PC-9 (cell line): ENCODE data around the gene RBM24. TPM values are rescaled to one million over a fixed set of nuclear protein-coding genes. Genes with fewer than 3 reads are reported as not detected.

Source experiments
- BruUV-seq: library from RNA; stranded (reverse); fragments of 400-500 nt; replicated peaks from 2 replicates; lab custom pipeline; 2021; lab: Mats Ljungman, UMichigan
- CTCF ChIA-PET: fragments of 300-600 bp; sonication (Branson Sonifier 250); formaldehyde crosslinking; loops from one replicate; lab custom pipeline; 2022; ENCODE audit warnings: antibody characterized with exemption; lab: Charles Lee
- POLR2A ChIA-PET: fragments of 300-600 bp; sonication (Branson Sonifier 250); formaldehyde crosslinking; loops from one replicate; lab custom pipeline; 2022; ENCODE audit warnings: antibody characterized with exemption; ENCODE audit not compliant: unreplicated experiment; lab: Charles Lee
- DNase-seq, 2 experiments: peaks; one replicate each; pipeline versions ENCODE4 v3.0.0 to v3.0.0-alpha.2; 2015 to 2022; ENCODE audit warnings: mixed read lengths in 1 of 2
- H2AFZ ChIP-seq: fragments of 200-600 bp; sonication (generic); 2 replicates; pipeline ENCODE4 v1.8.1; 2017; ENCODE audit warnings: antibody characterized with exemption
- H3F3A ChIP-seq: fragments of 200-600 bp; sonication (generic); 2 replicates; pipeline ENCODE4 v1.8.1; 2017; ENCODE audit warnings: antibody characterized with exemption, mild to moderate bottlenecking, low read depth; ENCODE audit not compliant: insufficient read depth
- H3K27ac ChIP-seq: fragments of 200-600 bp; sonication (generic); 2 replicates; pipeline ENCODE4 v1.6.1; 2016; ENCODE audit warnings: mixed run types
- H3K27me3 ChIP-seq: fragments of 200-600 bp; sonication (generic); 2 replicates; pipeline ENCODE4 v1.6.1; 2016; ENCODE audit warnings: low read depth, mixed run types; ENCODE audit not compliant: insufficient read depth
- H3K36me3 ChIP-seq: fragments of 200-600 bp; sonication (generic); 2 replicates; pipeline ENCODE4 v1.6.1; 2016; ENCODE audit warnings: low read depth, mixed run types
- H3K4me1 ChIP-seq: fragments of 200-600 bp; sonication (generic); replicated peaks from 2 replicates; pipeline ENCODE4 v1.6.1; 2016; ENCODE audit warnings: mixed run types; ENCODE audit not compliant: insufficient read depth
- H3K4me2 ChIP-seq: fragments of 200-600 bp; sonication (generic); 2 replicates; pipeline ENCODE4 v1.6.1; 2017; ENCODE audit warnings: mixed run types
- H3K4me3 ChIP-seq: fragments of 200-600 bp; sonication (generic); 2 replicates; pipeline ENCODE4 v1.6.1; 2016; ENCODE audit warnings: mixed run types
- H3K79me2 ChIP-seq: fragments of 200-600 bp; sonication (generic); 2 replicates; pipeline ENCODE4 v1.6.1; 2017; ENCODE audit warnings: low read depth, mixed run types
- H3K9me2 ChIP-seq: fragments of 200-600 bp; sonication (generic); 2 replicates; pipeline ENCODE4 v1.8.1; 2017; ENCODE audit warnings: mild to moderate bottlenecking; ENCODE audit not compliant: insufficient read depth
- H3K9me3 ChIP-seq: fragments of 200-600 bp; sonication (generic); 2 replicates; pipeline ENCODE4 v1.8.1; 2016; ENCODE audit warnings: low read depth; ENCODE audit not compliant: insufficient read depth
- H4K20me1 ChIP-seq: fragments of 200-600 bp; sonication (generic); 2 replicates; pipeline ENCODE4 v1.8.1; 2017; ENCODE audit not compliant: insufficient read depth
- EZH2 ChIP-seq: fragments of 200-600 bp; sonication (generic); IDR thresholded peaks from 2 replicates; pipeline ENCODE4 v1.8.0; 2017; ENCODE audit warnings: antibody characterized with exemption, low read depth
- intact Hi-C: fragments of 100-400 bp; cut with micrococcal nuclease; formaldehyde crosslinking; loops from one replicate; pipeline ENCODE4 v1.10.0; 2022; ENCODE audit not compliant: unreplicated experiment
- total RNA-seq: library from RNA; stranded (reverse); gene quantifications from 2 replicates; pipeline ENCODE4 v1.2.3, GENCODE V29; 2021
- TF ChIP-seq, protein P1 (sequence below): fragments of 200-600 bp; sonication (generic); conservative IDR thresholded peaks from 2 replicates; pipeline ENCODE4 v1.6.1; 2017; ENCODE audit warnings: mixed run types, antibody characterized with exemption, mild to moderate bottlenecking, moderate library complexity

Gene RBM24
- total RNA-seq, 1 experiment from 2014 or later: 0.72 TPM

DNA sequence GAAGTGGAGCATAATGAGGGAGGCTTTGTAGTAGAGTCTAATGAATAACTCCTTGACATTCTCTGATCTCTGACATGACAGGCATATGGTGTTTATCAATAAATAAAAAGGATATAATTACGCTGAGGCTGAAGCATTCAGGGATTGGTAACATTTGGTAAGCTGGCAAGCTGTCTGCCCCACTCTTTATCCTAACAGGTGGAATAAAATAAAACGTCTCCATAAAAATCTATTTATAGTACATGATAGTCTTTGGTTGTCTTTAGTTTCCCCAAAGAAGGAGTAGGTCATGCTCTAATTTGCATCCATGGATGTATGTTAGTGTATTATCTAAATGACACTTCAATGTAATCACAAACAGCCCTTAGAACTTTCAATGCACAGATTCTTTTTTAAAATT, 30.9 kb upstream of the RBM24 start:
- H3K4me2 ChIP-seq: no peak overlapping the region
- no peaks in the 10 kb centered on the region for H3K36me3 ChIP-seq
- no peak overlapping the region for H3K4me3 ChIP-seq
- BruUV-seq: no TSS peak
- H3K9me3 ChIP-seq: no peaks in the 10 kb centered on the region
- intact Hi-C loops: no loop called here
- H3K27ac ChIP-seq: no peak overlapping the region
- ChIA-PET CTCF (no interaction called here), POLR2A (no interaction called here)
- H3K79me2 ChIP-seq: no peaks in the 10 kb centered on the region
- no peaks in the 10 kb centered on the region for H3F3A ChIP-seq
- no peak for TF ChIP-seq EZH2
- TF ChIP-seq, protein P1, sequence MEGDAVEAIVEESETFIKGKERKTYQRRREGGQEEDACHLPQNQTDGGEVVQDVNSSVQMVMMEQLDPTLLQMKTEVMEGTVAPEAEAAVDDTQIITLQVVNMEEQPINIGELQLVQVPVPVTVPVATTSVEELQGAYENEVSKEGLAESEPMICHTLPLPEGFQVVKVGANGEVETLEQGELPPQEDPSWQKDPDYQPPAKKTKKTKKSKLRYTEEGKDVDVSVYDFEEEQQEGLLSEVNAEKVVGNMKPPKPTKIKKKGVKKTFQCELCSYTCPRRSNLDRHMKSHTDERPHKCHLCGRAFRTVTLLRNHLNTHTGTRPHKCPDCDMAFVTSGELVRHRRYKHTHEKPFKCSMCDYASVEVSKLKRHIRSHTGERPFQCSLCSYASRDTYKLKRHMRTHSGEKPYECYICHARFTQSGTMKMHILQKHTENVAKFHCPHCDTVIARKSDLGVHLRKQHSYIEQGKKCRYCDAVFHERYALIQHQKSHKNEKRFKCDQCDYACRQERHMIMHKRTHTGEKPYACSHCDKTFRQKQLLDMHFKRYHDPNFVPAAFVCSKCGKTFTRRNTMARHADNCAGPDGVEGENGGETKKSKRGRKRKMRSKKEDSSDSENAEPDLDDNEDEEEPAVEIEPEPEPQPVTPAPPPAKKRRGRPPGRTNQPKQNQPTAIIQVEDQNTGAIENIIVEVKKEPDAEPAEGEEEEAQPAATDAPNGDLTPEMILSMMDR: no peak
- no peak overlapping the region for H2AFZ ChIP-seq
- H4K20me1 ChIP-seq: no peaks in the 10 kb centered on the region
- no peaks in the 10 kb centered on the region for H3K27me3 ChIP-seq
- no peaks in the 10 kb centered on the region for H3K4me1 ChIP-seq
- H3K9me2 ChIP-seq: no peaks in the 10 kb centered on the region
- DNase-seq: no peak

DNA sequence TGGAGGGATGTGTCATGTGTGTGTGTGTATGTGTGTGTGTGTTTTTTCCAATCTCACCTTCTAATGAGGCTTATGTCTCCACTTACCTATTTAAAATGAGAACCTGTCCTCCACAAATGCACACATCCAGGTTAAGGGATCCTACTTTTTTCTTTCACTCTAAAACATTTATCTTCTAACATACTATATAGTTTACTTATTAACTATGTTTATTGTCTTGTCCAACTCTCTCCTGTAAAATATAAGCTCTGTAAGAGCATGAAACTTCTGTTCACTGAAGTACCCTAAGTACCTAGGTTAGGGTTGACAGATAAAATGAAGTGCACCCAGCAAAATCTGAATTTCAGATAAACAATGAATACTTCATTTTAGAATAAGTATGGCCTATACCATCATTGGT, 29.2 kb upstream of the RBM24 start:
- H3K27ac ChIP-seq: no peak overlapping the region
- DNase-seq: no peak
- H3K27me3 ChIP-seq: no peaks in the 10 kb centered on the region
- no peaks in the 10 kb centered on the region for H3K4me1 ChIP-seq
- H3K79me2 ChIP-seq: no peaks in the 10 kb centered on the region
- H2AFZ ChIP-seq: no peak overlapping the region
- H3K4me2 ChIP-seq: no peak overlapping the region
- intact Hi-C loops: no loop called here
- no peaks in the 10 kb centered on the region for H3F3A ChIP-seq
- H3K4me3 ChIP-seq: no peak overlapping the region
- no peaks in the 10 kb centered on the region for H3K9me3 ChIP-seq
- no peaks in the 10 kb centered on the region for H3K9me2 ChIP-seq
- no TSS peak for BruUV-seq
- ChIA-PET POLR2A (no interaction called here), CTCF (no interaction called here)
- no peaks in the 10 kb centered on the region for H3K36me3 ChIP-seq
- TF ChIP-seq, protein P1: no peak
- TF ChIP-seq EZH2: no peak
- no peaks in the 10 kb centered on the region for H4K20me1 ChIP-seq

DNA sequence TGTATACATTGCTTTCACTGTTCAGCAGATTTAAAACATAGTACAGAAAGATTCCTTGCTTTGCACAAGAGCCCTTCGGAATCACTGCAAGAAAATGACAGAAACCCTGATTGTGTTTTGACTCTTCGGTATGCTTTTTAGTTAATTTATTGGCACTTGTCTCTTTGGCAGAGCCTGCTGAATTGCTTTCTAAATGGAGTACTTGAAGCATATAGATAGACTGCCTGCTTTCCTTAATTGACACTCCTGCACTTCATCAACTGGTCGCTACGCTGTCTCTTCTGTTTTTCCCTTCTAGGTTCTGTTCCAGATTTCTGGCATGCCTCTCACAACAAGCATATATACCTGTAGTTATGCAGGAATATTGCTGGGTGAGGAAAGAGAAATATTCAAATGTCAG, 22.4 kb upstream of the RBM24 start:
- POLR2A ChIA-PET: no interaction called here
- TF ChIP-seq, protein P1: no peak
- TF ChIP-seq EZH2: no peak
- DNase-seq: no peak
- BruUV-seq: no TSS peak
- no peaks in the 10 kb centered on the region for H3K4me1 ChIP-seq
- H2AFZ ChIP-seq: no peak overlapping the region
- no peak overlapping the region for H3K4me3 ChIP-seq
- H3K79me2 ChIP-seq: no peaks in the 10 kb centered on the region
- intact Hi-C loops: no loop called here
- no peaks in the 10 kb centered on the region for H3K27me3 ChIP-seq
- H3K27ac ChIP-seq: no peak overlapping the region
- no peak overlapping the region for H3K4me2 ChIP-seq
- H4K20me1 ChIP-seq: no peaks in the 10 kb centered on the region
- H3K9me2 ChIP-seq: no peaks in the 10 kb centered on the region
- no peaks in the 10 kb centered on the region for H3K36me3 ChIP-seq
- no peaks in the 10 kb centered on the region for H3F3A ChIP-seq
- H3K9me3 ChIP-seq: no peaks in the 10 kb centered on the region
- CTCF ChIA-PET: no interaction called here
